ENCODE results near the gene GRHPR.
"Not testable (repeated sequence)": the region's sequence is repeated elsewhere in the genome, so short reads cannot be mapped to it uniquely, and the experiment has no call there.

Gene GRHPR

GRCh38 chr9:37422289-37423104 is at the start of gene GRHPR:
TSS of gene GRHPR (plus strand) at chr9:37422696. CDS start at chr9:37422751, 55 bp downstream.
- DNase-seq (ENCODE audit: low read depth), result peak; percentile 88

- no peak for DNase-seq (ENCODE audit: low read depth)
Observed at GRCh38 chr9:37372839-37373238, 49.7 kb upstream of the GRHPR start.

DNA sequence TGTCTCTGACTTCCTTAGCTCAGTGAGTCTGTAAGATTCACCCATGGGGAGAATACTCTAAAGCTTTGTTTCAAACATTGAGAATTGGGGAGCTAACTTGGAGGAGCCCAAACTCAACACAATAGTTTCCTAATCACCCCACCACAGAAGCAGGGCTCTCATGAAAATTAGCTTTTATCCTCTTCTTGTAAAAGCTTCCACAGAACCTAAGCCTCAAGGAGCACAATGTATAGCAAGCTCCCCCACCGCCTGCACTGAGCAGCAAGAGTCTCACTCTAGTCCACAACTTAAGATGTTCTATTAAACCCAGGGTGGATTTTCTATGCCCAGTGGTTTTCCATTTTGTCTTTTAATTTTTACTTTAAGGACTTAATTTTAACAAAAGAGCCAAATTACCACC is 48.9 kb upstream of the GRHPR start:
- DNase-seq (ENCODE audit: low read depth), result no peak

GRCh38 chr9:37374892-37375291 is 47.6 kb upstream of the GRHPR start:
- no peak for DNase-seq (ENCODE audit: low read depth)

DNA sequence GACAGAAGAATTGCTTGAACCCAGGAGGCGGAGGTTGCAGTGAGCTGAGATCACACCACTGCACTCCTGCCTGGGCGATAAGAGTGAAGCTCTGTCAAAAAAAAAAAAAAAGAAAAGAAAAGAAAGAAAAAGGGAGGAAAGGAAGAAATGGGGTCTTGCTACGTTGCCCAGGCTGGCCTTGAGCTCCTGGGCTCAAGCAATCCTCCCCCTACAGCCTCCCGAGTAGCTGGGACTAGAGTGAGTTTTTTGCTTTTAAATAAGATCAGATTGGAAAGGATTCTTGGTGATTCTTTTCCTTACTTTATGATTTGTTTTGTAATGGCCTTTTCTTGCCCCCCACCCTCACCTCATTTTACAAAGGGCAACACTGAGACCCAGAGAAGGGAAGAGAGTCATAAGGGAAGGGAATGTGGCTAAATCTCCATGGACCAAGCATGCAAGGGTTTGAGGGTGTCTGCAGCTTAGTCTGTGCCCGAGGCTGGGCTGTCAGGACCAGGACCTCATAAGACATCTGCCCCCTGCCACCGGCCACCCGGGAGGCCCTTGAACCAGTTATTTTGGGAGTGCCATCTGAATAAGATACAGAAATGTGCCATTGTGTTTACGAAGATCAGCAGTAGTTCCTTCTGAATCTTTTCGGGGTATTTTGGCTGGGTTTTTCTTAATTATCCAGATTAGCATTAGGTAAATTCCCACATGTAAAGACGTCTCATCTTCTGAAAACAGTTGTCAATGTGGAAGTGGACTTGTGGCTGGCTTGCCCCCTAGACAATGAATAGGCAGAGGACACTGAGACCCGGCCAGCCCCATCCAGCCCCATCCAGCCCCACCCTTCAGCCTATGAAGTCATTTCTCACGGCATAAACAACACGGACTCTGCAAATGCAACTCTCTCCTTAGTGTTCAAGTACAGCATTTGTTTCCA is 44.5 kb upstream of the GRHPR start:
- DNase-seq (ENCODE audit: low read depth), result no peak

- no peak for DNase-seq (ENCODE audit: low read depth)
Observed at GRCh38 chr9:37378613-37379004, 43.9 kb upstream of the GRHPR start.

DNA sequence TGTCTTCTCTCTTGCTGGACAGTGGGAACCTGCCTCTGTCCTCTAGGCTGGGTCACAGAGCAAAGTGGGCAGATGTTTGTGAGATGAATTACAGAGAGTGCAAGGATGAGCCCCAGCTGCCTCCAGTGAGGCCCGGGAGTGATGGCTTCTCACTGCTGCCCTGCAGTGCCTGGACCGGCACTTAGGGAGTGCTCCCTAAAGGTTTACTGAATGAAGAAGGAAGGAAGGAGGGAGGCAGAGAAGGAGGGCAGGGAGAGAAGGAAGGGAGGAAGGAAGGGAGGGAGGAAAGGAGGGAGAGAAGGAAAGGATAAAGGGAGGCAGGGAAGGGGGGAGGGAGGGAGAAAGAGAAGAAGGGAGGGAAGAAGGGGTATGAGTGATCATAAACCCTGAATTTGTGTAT is 42.7 kb upstream of the GRHPR start:
- DNase-seq (ENCODE audit: low read depth), result no peak

GRCh38 chr9:37380570-37380969 is 41.9 kb upstream of the GRHPR start:
- no peak for DNase-seq (ENCODE audit: low read depth)

DNA sequence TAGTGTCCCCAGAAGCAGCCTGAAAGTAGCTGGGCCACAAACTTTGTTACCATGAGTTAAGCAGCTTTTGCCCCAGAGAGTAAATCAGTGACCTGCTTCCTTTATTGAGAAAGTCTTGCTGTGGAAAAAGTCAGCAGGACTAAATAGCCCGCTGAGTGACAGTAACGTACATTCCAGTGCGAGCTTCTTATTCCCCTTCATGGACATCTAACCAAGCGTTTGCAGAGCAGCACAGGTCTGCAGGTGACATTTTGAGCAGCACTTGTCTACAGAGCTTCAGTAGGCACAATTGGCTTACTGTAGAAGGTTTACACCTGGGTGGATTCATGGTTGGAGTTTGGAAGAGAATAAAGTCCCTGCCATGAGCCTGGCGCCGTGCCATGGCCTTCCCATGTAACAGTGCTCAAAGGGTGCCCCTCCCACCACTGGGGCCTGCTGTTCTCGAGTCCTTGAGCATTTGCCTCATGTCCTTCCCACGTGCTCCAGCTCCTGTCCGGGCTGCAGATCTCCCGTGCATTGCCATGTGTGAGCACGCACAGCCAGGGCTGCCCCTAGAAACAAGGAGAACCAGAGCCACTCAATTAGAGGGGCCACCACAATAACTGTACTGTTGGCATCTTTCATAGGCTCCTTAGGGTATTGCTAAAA is 41.3 kb upstream of the GRHPR start:
- DNase-seq (ENCODE audit: low read depth), result no peak

DNA sequence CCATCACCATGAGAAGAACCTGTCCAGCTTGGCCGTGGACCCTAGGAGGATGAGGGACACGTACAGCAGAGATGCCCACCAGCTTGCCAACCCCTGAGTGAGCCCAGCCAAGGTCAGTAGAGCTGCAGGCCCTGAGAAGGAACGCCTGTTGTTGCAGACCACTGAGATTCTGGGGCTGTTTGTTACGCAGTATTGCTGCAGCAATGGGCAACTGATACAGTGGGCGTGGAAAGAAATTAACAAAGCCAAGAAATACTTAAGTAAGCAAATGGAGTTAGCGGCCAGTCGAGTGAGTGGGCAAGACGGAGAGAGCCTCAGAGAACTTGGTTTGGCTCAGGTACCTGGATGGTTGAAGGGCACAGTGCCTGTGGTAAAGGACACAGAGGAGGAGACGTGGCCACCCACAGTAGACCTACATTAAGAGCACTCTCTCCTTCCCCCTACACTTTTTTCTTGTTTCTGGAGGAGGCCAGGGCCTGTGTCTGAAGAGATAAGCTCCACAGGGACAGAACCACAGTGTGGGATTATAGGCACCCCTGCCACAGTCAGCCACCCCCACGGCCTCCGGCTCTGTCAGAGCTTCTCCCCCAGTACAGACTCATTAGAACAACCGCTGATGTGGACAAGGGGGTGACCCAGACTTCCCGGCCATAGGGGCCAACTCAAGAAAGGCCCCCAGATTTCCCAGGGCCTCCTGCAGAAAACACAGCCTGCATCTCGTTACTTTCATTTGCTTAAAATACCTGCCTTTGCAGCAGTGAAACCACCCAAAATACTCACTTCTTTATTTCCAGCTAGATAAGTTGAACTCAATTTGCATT is 40.1 kb upstream of the GRHPR start:
- DNase-seq (ENCODE audit: low read depth), result no peak

GRCh38 chr9:37382982-37383357 is 39.5 kb upstream of the GRHPR start:
- DNase-seq (ENCODE audit: low read depth), result no peak

DNA sequence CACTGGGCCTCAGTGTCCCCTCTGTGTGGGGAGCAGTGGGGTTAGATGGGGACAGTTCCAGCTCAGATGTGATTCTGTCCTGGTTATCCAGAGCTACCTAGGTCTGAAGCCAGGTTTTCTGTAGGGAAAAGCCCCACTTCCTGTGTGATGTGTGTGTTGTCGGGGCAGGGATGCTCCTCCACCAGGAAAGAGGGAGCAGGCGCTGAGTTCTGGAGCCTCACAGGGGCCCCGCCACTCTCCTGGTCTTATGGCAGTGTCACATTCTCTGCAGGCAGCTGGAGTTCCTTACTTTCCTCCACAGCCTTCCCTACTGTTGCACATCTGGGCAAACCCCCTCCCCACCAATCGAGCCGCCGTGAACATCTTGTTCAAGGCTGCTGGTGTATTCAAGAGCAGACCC is 39.1 kb upstream of the GRHPR start:
- no peak for DNase-seq (ENCODE audit: low read depth)

- no peak for DNase-seq (ENCODE audit: low read depth)
Observed at GRCh38 chr9:37383876-37384746, 38.4 kb upstream of the GRHPR start.

GRCh38 chr9:37385286-37385685 is 37.2 kb upstream of the GRHPR start:
- no peak for DNase-seq (ENCODE audit: low read depth)

GRCh38 chr9:37386988-37387387 is 35.5 kb upstream of the GRHPR start:
- no peak for DNase-seq (ENCODE audit: low read depth)

GRCh38 chr9:37390759-37391158 is 31.7 kb upstream of the GRHPR start:
- DNase-seq (ENCODE audit: low read depth), result no peak

DNA sequence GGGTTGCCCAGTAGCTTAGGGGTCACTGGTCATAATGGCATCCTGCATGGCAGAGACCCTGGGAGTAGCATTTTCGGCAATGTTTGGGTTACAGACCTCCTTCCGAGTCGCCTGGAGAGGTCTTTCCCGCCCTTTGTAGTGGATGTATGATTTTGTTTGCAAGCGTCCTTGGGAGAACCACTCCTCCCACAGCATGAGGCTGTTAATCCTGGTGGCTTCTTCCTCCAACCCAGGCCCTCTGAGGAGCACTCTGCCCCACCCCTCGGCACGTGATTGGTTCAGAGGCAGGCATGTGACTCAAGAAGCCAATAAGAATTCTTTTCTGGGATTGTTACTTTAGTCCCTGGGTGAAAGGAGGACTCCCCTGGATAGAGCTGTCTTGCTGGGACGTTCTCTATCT is 30.2 kb upstream of the GRHPR start:
- no peak for DNase-seq (ENCODE audit: low read depth)

- no peak for DNase-seq (ENCODE audit: low read depth)
Observed at GRCh38 chr9:37395229-37395628, 27.3 kb upstream of the GRHPR start.

GRCh38 chr9:37395663-37396062 is 26.8 kb upstream of the GRHPR start:
- no peak for DNase-seq (ENCODE audit: low read depth)

DNA sequence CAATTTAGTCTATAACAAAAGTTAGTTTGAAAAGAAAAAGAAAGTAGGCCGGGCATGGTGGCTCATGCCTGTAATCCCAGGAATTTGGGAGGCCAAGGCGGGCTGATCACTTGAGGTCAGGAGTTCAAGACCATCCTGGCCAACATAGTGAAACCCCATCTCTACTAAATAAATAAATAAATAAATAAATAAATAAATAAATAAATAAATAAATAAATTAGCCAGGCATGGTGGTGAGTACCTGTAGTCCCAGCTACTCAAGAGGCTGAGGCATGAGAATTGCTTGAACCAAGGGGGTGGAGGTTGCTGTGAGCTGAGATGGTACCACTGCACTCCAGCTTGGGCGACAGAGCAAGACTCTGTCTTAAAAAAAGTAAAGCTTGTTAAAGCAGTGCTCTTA is 24.5 kb upstream of the GRHPR start:
- not testable (repeated sequence) for DNase-seq (ENCODE audit: low read depth)

All from activated T-cell treated with anti-CD3 and anti-CD28 coated beads for 24 hours (primary cell).